ENCODE results near the gene MPO.

Gene MPO

DNA sequence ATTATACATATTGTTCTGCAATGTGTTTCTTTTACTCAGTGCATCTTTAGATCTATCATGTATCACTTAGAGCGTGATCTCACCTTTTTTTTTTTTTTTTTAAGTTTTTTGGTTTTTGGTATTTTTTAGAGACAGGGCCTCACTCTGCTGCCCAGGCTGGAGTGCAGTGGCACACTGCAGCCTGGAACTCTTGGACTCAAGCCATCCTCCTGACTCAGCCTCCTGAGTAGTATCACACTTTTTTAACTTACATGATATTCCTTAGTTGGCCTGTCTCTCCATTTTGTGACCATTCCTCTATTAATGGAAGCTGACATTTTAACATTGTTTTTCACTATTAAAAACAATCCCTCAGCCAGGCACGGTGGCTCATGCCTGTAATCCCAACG lies 4.7 kb upstream of the MPO start:
- DNase-seq (ENCODE audit: low spot score): no peak

DNA sequence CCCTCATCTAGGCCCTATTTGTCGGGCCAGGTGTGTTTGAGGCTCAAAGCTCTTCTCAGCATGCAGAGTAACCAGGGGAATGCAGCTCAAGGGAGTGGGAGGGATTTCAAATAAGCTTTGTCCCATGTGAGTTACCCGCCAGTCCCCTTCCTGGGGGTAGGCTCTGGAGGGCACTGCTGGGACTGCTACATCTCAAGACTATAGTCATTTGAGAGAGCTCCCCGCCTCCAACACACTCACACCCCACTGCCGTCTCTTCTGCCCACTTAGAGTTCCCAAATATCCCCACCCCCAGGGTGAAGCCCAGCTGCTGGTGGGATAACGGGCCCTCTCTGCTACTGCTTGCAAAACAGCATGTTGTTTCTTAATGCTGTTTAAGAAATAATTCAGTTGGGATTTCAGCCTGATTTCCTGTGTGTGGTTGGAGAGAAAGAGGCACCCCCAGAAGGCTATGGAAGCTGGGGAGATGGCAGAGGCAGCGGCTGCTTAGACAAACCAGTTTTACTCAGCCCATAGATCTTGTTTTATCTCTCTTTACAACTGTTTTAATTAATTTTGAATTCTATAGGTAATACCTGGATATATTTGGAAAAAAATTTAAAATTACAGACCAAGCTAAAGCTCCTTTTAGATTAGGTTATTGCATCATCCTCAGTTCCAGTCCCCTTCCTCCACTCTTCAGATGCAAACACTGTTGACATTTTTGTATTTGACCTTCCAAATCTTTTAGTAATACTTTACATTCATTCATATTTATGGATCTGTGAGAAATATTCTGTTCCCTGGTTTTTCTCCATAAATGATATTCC lies 4.1 kb upstream of the MPO start:
- TF ChIP-seq, protein P1, sequence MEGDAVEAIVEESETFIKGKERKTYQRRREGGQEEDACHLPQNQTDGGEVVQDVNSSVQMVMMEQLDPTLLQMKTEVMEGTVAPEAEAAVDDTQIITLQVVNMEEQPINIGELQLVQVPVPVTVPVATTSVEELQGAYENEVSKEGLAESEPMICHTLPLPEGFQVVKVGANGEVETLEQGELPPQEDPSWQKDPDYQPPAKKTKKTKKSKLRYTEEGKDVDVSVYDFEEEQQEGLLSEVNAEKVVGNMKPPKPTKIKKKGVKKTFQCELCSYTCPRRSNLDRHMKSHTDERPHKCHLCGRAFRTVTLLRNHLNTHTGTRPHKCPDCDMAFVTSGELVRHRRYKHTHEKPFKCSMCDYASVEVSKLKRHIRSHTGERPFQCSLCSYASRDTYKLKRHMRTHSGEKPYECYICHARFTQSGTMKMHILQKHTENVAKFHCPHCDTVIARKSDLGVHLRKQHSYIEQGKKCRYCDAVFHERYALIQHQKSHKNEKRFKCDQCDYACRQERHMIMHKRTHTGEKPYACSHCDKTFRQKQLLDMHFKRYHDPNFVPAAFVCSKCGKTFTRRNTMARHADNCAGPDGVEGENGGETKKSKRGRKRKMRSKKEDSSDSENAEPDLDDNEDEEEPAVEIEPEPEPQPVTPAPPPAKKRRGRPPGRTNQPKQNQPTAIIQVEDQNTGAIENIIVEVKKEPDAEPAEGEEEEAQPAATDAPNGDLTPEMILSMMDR (IDR thresholded peaks at IDR 0.05; ENCODE audit: extremely low read depth, insufficient read depth, missing control alignments): no peak
- DNase-seq (ENCODE audit: low spot score): no peak
- in situ Hi-C loops (cut with MboI; ENCODE audit: low pct_unique_long_range_greater_than_20kb, low sequenced_read_pairs, unreplicated experiment): no loop called here

More for the DNA sequence above, 4.7 kb upstream of the MPO start:
- TF ChIP-seq, protein P1 (IDR thresholded peaks at IDR 0.05; ENCODE audit: extremely low read depth, insufficient read depth, missing control alignments): no peak
- in situ Hi-C loops (cut with MboI; ENCODE audit: low pct_unique_long_range_greater_than_20kb, low sequenced_read_pairs, unreplicated experiment): no loop called here

DNA sequence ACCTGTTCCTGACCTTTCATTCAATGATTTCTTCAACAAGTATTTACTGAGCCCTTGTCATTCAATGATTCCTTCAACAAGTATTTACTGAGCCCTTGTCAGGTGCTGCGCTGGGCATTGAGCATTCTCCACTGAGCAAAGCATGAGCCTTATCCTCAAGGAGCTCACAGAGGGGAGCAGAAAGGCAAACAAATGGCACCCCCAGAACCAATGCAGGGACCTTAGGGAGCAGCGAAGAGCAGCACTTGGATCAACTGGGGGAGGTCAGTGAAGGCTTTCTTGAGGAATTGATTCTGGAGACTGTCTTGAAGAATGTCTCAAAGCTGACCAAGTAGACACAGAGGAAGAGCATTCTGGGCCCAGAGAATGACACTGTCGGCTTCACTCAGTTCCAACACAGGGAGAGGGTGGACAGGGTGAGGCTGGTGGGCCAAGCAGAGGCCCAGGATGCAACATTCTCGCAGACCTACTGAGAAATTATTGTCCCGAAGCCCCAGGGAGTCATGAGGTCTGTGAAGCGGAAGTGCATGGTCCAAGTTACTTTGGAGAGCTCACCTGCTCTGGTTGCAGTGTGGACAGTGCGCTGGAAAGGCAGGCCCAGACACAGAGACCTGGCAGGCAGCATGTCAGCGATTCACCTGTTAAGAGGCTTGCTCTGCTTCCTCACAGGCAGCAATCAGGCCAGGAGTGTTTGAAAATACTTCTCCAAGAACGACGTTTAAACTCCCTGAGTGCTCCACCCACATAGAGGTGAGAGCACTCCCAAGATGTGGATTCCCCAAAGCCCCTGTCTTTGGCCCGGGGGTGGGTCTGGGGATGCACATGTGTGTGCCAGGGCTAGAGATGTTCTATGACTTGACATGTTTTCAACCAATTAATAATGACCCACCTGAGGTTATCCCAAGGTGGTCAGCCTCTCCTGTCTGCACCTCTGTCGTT lies 3.2 kb upstream of the MPO start:
- in situ Hi-C loops (cut with MboI; ENCODE audit: low pct_unique_long_range_greater_than_20kb, low sequenced_read_pairs, unreplicated experiment): no loop called here
- TF ChIP-seq, protein P1 (IDR thresholded peaks at IDR 0.05; ENCODE audit: extremely low read depth, insufficient read depth, missing control alignments): no peak
- no peak for DNase-seq (ENCODE audit: low spot score)

DNA sequence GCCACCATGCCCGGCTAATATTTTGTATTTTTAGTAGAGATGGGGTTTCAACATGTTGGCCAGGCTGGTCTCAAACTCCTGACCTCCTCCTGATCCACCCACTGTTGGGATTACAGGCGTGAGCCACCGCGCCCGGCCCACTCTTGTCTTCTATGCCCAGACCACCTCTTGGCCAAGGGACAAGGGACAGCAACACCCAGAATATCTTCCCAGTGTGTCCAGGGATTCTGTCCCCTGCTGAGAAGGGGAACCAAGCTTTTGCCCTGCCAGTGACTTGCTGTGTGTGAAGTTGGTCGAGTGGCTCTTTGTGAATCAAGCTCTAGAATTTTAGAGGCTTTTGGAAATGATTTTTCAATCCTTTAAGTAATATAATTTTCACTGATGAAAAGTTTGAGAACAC lies 1.7 kb upstream of the MPO start:
- DNase-seq (ENCODE audit: low spot score): no peak
- in situ Hi-C loops (cut with MboI; ENCODE audit: low pct_unique_long_range_greater_than_20kb, low sequenced_read_pairs, unreplicated experiment): no loop called here
- TF ChIP-seq, protein P1 (IDR thresholded peaks at IDR 0.05; ENCODE audit: extremely low read depth, insufficient read depth, missing control alignments): no peak

DNA sequence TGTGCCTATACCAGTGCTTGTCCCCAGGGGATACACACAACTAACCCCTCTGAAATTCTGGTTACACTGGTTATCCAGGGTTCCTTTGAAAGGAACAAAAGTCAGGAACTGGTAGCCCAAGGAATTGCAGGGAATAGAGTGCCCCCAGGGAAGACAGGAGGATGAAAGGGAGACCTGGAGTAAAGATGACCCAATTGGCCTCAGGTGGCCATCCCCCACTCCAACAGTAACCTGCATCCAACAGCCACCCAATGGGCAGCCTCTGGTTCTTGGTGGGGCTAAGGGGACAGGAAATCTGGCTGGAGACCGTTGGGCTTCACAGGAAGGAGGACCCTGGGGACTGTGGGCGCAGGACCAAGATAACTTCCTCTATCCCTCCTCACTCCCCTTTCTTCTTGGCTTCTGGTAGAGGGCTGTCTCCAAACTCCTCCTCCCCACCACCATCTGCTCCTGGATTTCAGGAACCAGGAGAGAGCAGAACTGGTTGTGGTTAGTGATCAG lies 826 bp upstream of the MPO start:
- DNase-seq (ENCODE audit: low spot score): peak; percentile 21
- in situ Hi-C loops (cut with MboI; ENCODE audit: low pct_unique_long_range_greater_than_20kb, low sequenced_read_pairs, unreplicated experiment): no loop called here
- TF ChIP-seq, protein P1 (IDR thresholded peaks at IDR 0.05; ENCODE audit: extremely low read depth, insufficient read depth, missing control alignments): no peak

DNA sequence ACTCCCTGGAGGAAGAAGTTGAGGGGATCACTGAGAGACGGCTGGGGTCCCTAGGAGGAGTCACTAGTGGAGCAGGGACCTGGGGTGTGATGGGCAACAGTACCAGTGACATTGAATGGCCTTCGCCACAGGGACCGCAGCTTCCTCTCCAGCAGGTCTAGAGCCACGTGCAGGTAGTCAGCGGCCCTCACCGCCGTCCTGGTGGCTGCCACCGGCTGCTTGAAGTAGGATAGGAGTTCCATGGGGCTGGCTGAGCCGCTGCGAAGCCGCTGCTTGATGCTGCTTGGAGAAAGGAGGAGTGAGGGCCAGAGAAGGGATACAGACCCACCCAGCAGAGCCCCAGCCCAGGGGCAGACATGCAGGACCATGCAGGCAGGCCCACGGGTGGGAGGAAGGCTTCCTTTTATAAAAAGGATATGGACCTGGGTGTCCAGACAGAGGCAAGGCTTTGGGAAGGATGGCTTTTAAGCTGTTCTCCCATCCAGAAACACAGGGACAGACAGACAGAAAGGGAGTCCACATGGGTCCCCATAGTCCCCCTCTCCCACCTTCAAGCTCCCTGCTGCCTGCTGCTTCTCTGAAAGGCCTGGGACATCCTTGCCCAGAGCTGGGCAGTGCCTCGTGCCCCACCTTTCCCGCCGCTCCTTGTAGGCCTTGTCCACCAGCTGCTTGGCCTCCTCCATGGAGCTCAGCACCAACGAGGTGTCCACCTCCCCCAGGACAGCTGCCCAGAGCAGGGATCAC lies 827 bp downstream of the MPO start:
- in situ Hi-C loops (cut with MboI; ENCODE audit: low pct_unique_long_range_greater_than_20kb, low sequenced_read_pairs, unreplicated experiment): no loop called here
- TF ChIP-seq, protein P1 (IDR thresholded peaks at IDR 0.05; ENCODE audit: extremely low read depth, insufficient read depth, missing control alignments): no peak
- peak; percentile 19 for DNase-seq (ENCODE audit: low spot score)

Measured in GM13977 (cell line).